Aorta (tissue), 5 donors: ENCODE data around the gene PTPRH. TPM values are rescaled to one million over a fixed set of nuclear protein-coding genes. Genes with fewer than 3 reads are reported as not detected.

ENCODE experiments used
- ATAC-seq: fragments of 200-7000 bp; cut with Tn5 transposase; one replicate; pipeline ENCODE4 v1.9.1; 2022; ENCODE audit warnings: moderate library complexity; ENCODE audit not compliant: low FRiP score
- DNase-seq, 2 donors: peaks; one replicate each; pipeline ENCODE4 v3.0.0-alpha.2; 2020
- H3K27ac ChIP-seq, 2 donors: one replicate each; pipeline ENCODE4 v1.5.1; 2013; ENCODE audit warnings: low read length in 2 of 2, mild to moderate bottlenecking in 2 of 2, moderate library complexity in 2 of 2, control low read depth in 1 of 2, inconsistent platforms in 1 of 2, low read depth in 1 of 2
- H3K27me3 ChIP-seq, 2 donors: one replicate each; pipeline ENCODE4 v1.6.1; 2013; ENCODE audit warnings: control low read depth in 1 of 2, low read length in 1 of 2, mild to moderate bottlenecking in 1 of 2, moderate library complexity in 1 of 2; ENCODE audit not compliant: insufficient read depth in 2 of 2, control insufficient read depth in 1 of 2
- H3K36me3 ChIP-seq, 2 donors: one replicate each; pipeline ENCODE4 v1.6.1; 2013; ENCODE audit warnings: control low read depth in 1 of 2, low read length in 1 of 2, mild to moderate bottlenecking in 1 of 2; ENCODE audit not compliant: insufficient read depth in 2 of 2, control insufficient read depth in 1 of 2
- H3K4me1 ChIP-seq, 2 donors: one replicate each; pipeline ENCODE4 v1.6.1; 2013; ENCODE audit warnings: low read length in 2 of 2, control low read depth in 1 of 2, mild to moderate bottlenecking in 1 of 2, moderate library complexity in 1 of 2; ENCODE audit not compliant: insufficient read depth in 2 of 2, control insufficient read depth in 1 of 2
- H3K4me3 ChIP-seq, 2 donors: one replicate each; pipeline ENCODE4 v1.5.1; 2013; ENCODE audit warnings: low read length in 2 of 2, control low read depth in 1 of 2, mild to moderate bottlenecking in 1 of 2
- H3K9me3 ChIP-seq: one replicate; pipeline ENCODE4 v1.6.1; 2013; ENCODE audit warnings: mild to moderate bottlenecking, low read length; ENCODE audit not compliant: control insufficient read depth
- WGBS, 2 donors: extraction: QIAGEN DNeasy Blood & Tissue Kit; methylation state at CpG; one replicate each; pipeline ENCODE4 v1.1.7; 2013; 5-methylcytosine and 5-hydroxymethylcytosine counted together
- intact Hi-C, 2 donors: fragments of 100-400 bp; cut with DNase I; formaldehyde crosslinking; loops; one replicate each; pipeline versions ENCODE4 v1.14.2 to v1.15.0; 2022
- polyA plus RNA-seq, 2 donors: library from polyadenylated mRNA; stranded (reverse); fragments of 200-250 nt; gene quantifications; one replicate each; pipeline ENCODE4 v1.2.3, GENCODE V29; 2013
- total RNA-seq, 2 donors: library from RNA; stranded (reverse); fragmentation: NEBNext Ultra II Directional; extraction: Animal tissue kit (Norgen Biotek cat#: 25700); gene quantifications; one replicate each; pipeline ENCODE4 v1.2.1, GENCODE V29; 2021
- donor health status: healthy with polysubstance abuse.
- donor health status: Bipolar disorder and iron deficiency.
- donor health status: DM: no; HTN: no; CAD: no.
- donor health status: DM: no; HTN: no; CAD: no.
- donor health status: DM: yes; HTN: yes; CAD: no.

Gene PTPRH
- total and polyA plus RNA-seq, 4 donors: 0.03 to 7.5 (median 1.1) TPM

DNA sequence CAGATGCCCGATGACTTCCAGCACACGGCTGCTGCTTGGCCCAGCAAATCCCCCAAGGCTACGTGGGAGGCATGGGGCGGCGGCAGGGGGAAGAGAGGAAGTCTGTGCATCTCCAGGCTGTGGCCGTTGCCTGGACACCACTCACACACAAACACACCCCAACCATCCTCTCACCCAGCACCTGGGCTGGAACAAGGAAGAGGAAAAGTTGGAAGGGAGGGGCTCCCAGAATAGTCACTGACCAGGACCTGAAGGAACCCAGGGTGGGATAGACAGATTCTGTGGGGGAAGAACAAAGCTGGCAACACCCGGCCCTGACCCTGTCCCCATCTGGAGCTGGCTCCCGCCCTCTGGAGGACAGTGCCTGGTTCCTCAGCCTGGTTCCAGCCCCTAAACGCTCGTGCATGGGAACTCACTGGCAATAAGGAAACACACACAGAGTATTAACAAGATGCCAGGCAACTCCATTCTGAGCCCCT, 38.4 kb upstream of the PTPRH start:
- peak in 1 of 2 donors; percentile 56 for DNase-seq
- Histone ChIP-seq H3K4me3 (no peak overlapping the region), H3K27ac (no peak overlapping the region), H3K9me3 (no peaks in the 10 kb centered on the region), H3K4me1 (no peaks in the 10 kb centered on the region), H3K36me3 (peaks cover 0 to 3% of the 10 kb centered on the region in 2 donors), H3K27me3 (no peaks in the 10 kb centered on the region)
- no peak for ATAC-seq
- 67 to 75% methylated on average over 10 of the region's 10 CpGs for WGBS, 2 donors
- intact Hi-C loops: no loop called here

DNA sequence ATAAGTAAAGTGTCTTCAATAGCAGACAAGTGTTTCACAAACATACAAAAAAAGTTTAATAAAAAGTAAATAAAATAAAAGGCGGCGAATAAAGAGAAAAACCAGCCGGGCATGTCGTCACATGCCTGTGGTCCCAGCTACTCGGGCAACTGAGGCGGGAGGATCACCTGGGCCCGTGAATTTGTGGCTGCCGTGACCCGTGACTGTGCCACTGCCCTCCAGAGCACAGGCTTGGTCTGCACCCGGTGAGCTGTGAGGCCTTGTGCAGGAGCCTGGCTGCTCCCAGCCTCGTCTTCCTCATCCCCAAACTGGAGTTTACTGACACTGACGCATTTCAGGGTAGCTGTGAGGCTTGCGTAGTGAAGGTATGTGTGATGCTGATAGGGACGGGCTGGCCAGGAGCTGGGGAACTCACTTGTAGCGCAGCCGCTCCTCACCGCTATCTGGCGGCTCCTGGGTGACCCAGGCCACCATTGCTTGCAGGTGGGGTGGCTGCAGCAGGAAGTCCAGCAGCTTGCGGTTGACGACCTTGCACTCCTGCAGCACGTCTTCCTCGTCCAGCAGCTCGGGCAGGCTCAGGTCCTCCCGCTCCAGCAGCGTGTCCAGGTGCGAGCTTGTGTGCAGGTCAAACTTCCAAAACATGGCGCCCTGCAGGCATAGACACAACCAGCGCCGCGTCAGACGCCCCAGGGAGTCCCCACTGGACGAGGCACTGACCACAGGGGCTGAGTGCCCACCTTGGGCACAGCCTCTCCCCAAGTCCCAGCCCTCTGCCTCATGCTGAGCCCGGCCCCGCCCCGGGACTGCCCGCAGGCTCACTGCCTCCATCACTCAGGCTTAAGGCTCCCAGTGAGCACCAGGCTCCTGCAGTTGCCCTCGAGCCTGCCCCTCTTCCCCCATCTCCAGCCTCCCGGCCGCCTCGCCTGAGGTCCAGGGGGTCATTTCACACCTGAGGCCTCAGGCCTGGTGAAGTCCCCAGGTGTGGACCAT, 37.5 kb upstream of the PTPRH start:
- DNase-seq (peak in 1 of 2 donors; percentile 38), ATAC-seq (no peak)
- Histone ChIP-seq H3K4me3 (no peak overlapping the region), H3K27me3 (no peaks in the 10 kb centered on the region), H3K4me1 (no peaks in the 10 kb centered on the region), H3K27ac (no peak overlapping the region), H3K36me3 (peaks cover 0 to 7% of the 10 kb centered on the region in 2 donors), H3K9me3 (no peaks in the 10 kb centered on the region)
- intact Hi-C loops: no loop called here
- 87 to 91% methylated on average over 39 to 40 of the region's 40 CpGs for WGBS, 2 donors

DNA sequence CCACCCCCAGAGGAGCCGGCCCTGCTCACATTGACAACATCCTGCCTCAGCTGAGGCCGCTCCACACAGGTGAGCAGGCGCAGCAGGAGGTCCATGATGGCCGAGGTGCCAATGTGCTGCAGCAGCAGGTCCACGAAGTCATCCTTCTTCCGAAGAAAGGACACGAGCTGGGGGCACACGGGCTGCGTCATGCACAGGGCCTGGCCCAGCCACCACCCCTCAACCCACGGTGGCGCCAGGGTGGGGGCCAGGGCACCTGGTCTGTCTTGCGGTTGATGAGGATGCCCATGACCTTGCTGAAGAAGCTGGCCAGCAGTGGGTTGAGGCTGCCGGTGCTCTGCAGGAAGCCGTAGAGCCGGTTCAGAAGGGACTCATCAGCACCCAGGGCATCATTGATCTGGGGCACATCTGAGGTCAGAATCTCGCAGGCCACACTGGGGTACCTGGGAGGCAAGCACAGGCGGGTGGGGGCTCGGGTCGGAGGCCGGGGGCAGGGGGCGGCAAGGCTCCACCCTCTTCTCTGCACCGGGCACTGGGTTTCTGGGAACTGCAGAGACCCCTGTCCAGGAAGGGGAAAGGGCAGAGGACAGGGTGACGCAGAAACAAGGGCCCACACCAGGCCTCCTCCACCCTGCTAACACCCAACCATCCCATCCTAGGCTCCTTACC, 36.1 kb upstream of the PTPRH start:
- WGBS, 2 donors: 89 to 91% methylated on average over 23 of the region's 23 CpGs
- peak in 1 of 2 donors; percentile 21 for DNase-seq
- Histone ChIP-seq H3K27me3 (no peaks in the 10 kb centered on the region), H3K4me1 (no peaks in the 10 kb centered on the region), H3K9me3 (no peaks in the 10 kb centered on the region), H3K4me3 (no peak overlapping the region), H3K27ac (no peak overlapping the region), H3K36me3 (peaks cover 0 to 7% of the 10 kb centered on the region in 2 donors)
- intact Hi-C loops: no loop called here
- ATAC-seq: no peak

DNA sequence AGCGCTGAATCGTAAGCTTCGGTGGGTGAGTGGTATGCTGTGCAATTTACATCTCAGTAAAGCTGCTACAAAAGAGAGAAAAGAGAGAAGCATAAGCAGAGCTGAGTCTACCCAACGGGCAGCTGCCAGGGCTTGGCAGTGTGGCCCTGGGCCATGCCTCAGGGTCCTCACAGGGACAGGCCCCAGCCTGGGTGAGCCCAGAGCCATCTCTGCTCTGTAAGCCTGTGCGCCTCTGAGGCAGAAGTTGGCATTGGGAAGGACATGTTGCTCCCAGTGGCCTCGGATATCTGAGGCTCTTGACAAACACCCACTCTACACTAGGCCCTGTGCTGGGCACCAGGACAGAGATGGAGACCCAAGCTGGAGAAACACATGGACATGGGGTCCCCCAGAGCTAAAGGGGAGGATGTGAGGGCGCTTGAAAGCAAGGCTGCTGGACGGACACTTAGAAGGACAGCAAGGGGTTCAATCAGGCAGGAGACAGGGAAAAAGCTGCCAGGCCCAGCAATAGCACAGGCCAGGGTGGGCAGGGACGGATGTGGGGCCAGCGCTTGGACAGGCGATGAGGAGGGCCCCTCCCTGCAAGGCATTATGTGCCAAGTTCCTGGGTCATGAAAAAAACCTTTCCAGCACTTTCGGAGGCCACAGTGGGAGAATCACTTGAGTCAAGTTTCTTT, 34.8 kb upstream of the PTPRH start:
- DNase-seq: no peak
- ATAC-seq: no peak
- Histone ChIP-seq H3K4me1 (no peaks in the 10 kb centered on the region), H3K27me3 (no peaks in the 10 kb centered on the region), H3K4me3 (no peak overlapping the region), H3K9me3 (no peaks in the 10 kb centered on the region), H3K27ac (no peak overlapping the region), H3K36me3 (peaks cover 0 to 7% of the 10 kb centered on the region in 2 donors)
- 80 to 85% methylated on average over 12 of the region's 12 CpGs for WGBS, 2 donors
- intact Hi-C loops: no loop called here

DNA sequence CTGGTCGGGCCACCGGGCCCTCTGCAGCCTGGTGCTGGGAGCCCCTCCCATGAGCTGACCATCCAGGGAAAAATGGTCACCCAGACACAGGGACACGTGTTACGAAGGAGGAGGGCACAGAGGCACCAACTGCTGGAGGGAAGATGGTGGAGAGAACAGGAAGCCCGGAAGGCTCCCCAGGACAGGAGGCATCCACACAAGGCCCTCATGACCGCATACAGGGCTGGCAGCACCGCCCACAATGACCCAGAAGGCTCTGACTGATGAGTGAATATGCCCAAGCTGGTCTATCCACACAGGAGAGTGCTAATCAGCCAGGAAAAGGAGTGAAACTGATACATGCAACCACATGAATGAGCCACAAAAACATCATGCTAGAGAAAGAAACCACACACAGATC, 33.2 kb upstream of the PTPRH start:
- H3K4me1 ChIP-seq: no peaks in the 10 kb centered on the region
- intact Hi-C loops: no loop called here
- WGBS, 2 donors: 76 to 77% methylated on average over 7 of the region's 7 CpGs
- no peak for ATAC-seq
- H3K27ac ChIP-seq: no peak overlapping the region
- no peak overlapping the region for H3K4me3 ChIP-seq
- H3K27me3 ChIP-seq: no peaks in the 10 kb centered on the region
- H3K36me3 ChIP-seq: peaks cover 0 to 9% of the 10 kb centered on the region in 2 donors
- H3K9me3 ChIP-seq: no peaks in the 10 kb centered on the region
- peak; percentile 29 to 46 for DNase-seq

DNA sequence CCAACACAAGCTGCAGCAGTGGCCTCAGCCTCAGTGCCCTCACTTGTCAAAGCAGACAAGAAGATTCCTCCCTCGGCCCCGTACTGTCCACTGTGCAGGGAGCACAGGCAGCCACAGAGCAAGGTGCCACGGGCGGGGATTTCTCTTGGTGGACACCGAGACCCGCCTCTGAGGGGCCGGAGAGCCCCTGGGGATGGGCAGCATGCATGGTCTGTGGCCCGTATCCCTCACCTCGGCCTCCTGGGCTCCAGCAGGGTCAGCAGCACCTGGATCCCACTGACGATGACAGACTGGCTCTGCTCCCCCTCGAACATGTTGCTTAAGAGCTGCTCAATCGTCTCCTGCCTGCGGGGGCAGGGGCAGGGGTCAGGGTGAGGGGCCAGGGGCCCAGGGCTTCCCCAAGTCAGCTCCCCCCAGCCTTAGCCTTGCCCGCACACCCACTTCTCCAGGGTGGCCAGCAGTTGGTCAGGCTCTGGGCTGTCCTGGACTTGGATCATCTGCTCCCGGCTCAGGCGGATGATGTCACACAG, 32.7 kb upstream of the PTPRH start:
- 86 to 90% methylated on average over 16 of the region's 16 CpGs for WGBS, 2 donors
- Histone ChIP-seq H3K27ac (no peak overlapping the region), H3K4me3 (no peak overlapping the region), H3K9me3 (no peaks in the 10 kb centered on the region), H3K36me3 (peaks cover 0 to 9% of the 10 kb centered on the region in 2 donors), H3K4me1 (no peaks in the 10 kb centered on the region), H3K27me3 (no peaks in the 10 kb centered on the region)
- intact Hi-C loops: no loop called here
- DNase-seq: peak; percentile 40 to 62
- ATAC-seq: no peak

DNA sequence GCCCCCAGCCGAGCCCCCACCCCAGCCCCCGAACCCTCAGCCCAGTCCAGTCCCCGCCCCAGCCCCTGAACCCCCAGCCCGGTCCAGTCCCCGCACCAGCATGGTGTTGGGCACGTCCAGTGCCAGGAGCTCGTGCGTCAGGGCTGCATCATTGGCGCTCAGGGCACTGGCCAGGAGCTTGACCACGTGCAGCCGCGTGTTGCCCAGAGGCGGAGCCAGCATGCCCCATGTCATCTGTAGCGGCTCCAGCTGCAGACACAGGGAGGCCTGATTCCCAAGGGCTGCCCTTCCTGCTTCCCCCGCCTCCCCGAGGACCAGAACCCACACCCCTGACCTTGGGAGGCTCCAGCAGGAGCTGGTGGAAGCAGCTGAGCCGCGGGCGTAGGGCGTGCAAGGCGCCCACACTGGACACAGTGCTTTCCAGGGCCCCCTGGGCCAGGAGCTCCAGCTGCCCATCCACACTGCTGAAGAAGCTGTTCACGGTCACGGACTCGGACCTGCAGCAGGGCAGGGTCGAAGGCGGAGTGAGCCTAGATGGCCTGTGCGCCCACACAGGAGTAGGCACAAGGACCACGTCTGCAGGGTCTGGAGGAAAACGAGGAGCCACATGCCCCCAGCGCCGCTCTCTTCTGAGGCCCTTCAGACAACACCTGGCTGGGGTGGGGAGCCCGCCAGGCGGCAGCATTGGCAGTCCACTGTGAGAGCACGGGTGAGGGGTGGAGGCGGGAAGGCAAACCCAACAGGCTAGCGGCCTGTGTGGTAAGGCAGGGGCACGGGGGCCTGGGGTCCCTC, 32.0 kb upstream of the PTPRH start:
- peaks cover 0 to 12% of the 10 kb centered on the region in 2 donors for H3K36me3 ChIP-seq
- DNase-seq (peak in 1 of 2 donors; percentile 43), ATAC-seq (no peak)
- H3K27me3 ChIP-seq: no peaks in the 10 kb centered on the region
- 91% methylated on average over 35 to 37 of the region's 37 CpGs for WGBS, 2 donors
- H3K9me3 ChIP-seq: no peaks in the 10 kb centered on the region
- intact Hi-C loops: no loop called here
- H3K4me1 ChIP-seq: no peaks in the 10 kb centered on the region
- no peak overlapping the region for H3K4me3 ChIP-seq
- no peak overlapping the region for H3K27ac ChIP-seq

DNA sequence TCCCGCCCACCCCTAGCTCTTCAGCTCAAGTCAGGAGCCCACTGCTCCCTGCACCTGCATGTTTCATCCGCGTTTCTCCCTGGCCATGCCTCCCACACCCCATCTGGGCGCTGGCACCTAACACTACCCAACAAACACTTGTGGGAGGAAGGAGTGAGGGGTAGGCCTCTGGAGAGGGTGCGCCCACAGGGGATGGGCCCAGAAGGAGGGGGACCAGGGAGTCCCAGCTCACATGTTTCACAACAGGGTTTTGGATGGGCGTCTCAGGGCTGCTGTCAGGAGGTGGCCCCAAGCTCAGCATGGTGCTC, 31.4 kb upstream of the PTPRH start:
- Histone ChIP-seq H3K36me3 (peaks cover 0 to 12% of the 10 kb centered on the region in 2 donors), H3K27me3 (no peaks in the 10 kb centered on the region), H3K4me3 (no peak overlapping the region), H3K4me1 (no peaks in the 10 kb centered on the region), H3K27ac (no peak overlapping the region), H3K9me3 (no peaks in the 10 kb centered on the region)
- no peak for ATAC-seq
- intact Hi-C loops: no loop called here
- DNase-seq: peak in 1 of 2 donors; percentile 41
- WGBS, 2 donors: 94 to 96% methylated on average over 6 of the region's 6 CpGs
